HepG2 (cell line): ENCODE data around the gene CSNK1D. TPM values are rescaled to one million over a fixed set of nuclear protein-coding genes. Genes with fewer than 3 reads are reported as not detected.

Experiments used
- ATAC-seq: fragments of 200-7000 bp; cut with Tn5 transposase; 3 replicates; pipeline ENCODE4 v1.9.1; 2020; ENCODE audit warnings: mild to moderate bottlenecking, moderate library complexity
- BruUV-seq: library from RNA; stranded (reverse); fragments of 400-500 nt; replicated peaks from 2 replicates; lab custom pipeline; 2021; lab: Mats Ljungman, UMichigan
- CTCF ChIA-PET: fragments of 300-600 bp; formaldehyde crosslinking; extraction: SDS; loops from one replicate; lab custom pipeline; 2021; ENCODE audit warnings: low total read pairs, inconsistent platforms, low intra/inter-chr PET ratio; lab: Yijun Ruan, JAX
- POLR2A ChIA-PET: fragments of 350-600 bp; sonication (Branson Sonifier 250); formaldehyde crosslinking; loops from one replicate; lab custom pipeline; 2020; ENCODE audit warnings: antibody characterized with exemption, inconsistent platforms; lab: Yijun Ruan, JAX
- DNase-seq: peaks from one replicate; pipeline ENCODE4 v3.0.0-alpha.2; 2015; ENCODE audit warnings: low spot score
- FAIRE-seq: peaks from 3 replicates; lab custom pipeline; 2011; peaks lifted over from hg19 to GRCh38; lab: Jason Lieb, UNC
- H2AFZ ChIP-seq: one replicate; pipeline ENCODE4 v1.6.1; 2011; ENCODE audit warnings: low read length, inconsistent platforms
- H3K27ac ChIP-seq: fragments of 300-600 bp; 3 replicates; pipeline ENCODE4 v1.8.0; 2011; ENCODE audit warnings: mixed run types, mild to moderate bottlenecking, mixed read lengths, low read length, inconsistent platforms; ENCODE audit not compliant: insufficient read depth; ENCODE audit errors: extremely low read length
- H3K27me3 ChIP-seq, 2 experiments: fragments of 200-600 bp in 1 of 2; 2 replicates in 1 of 2; 3 replicates in 1 of 2; pipeline versions ENCODE4 v1.6.0 to v1.8.0; 2011; ENCODE audit warnings: low read length in 2 of 2, mild to moderate bottlenecking in 2 of 2, moderate library complexity in 2 of 2, inconsistent platforms in 1 of 2; ENCODE audit not compliant: insufficient read depth in 2 of 2, control insufficient read depth in 1 of 2
- H3K36me3 ChIP-seq, 2 experiments: fragments of 200-600 bp in 1 of 2; replicated peaks in 1 of 2; 2 replicates in 1 of 2; 3 replicates in 1 of 2; pipeline versions ENCODE4 v1.5.1 to v1.8.0; 2011; ENCODE audit warnings: low read length in 2 of 2, inconsistent platforms in 1 of 2; ENCODE audit not compliant: insufficient read depth in 2 of 2, control insufficient read depth in 1 of 2
- H3K4me1 ChIP-seq: 2 replicates; pipeline ENCODE4 v1.5.1; 2012; ENCODE audit warnings: low read length, inconsistent platforms; ENCODE audit not compliant: insufficient read depth
- H3K4me2 ChIP-seq: 2 replicates; pipeline ENCODE4 v1.6.0; 2011; ENCODE audit warnings: low read depth, low read length, inconsistent platforms
- H3K4me3 ChIP-seq, 3 experiments: fragments of 200-600 bp in 1 of 3; sonication (generic), shearing (Covaris generic) in 1 of 3; replicated peaks in 1 of 3; 2 replicates each; pipeline ENCODE4 v1.5.1; 2011 to 2016; ENCODE audit warnings: low read length in 3 of 3, inconsistent platforms in 2 of 3, low read depth in 2 of 3, mild to moderate bottlenecking in 2 of 3, control low read depth in 1 of 3, mixed read lengths in 1 of 3; ENCODE audit not compliant: insufficient read depth in 1 of 3
- H3K79me2 ChIP-seq: one replicate; pipeline ENCODE4 v1.6.1; 2011; ENCODE audit warnings: low read length, inconsistent platforms; ENCODE audit not compliant: insufficient read depth
- H3K9ac ChIP-seq: 2 replicates; pipeline ENCODE4 v1.6.0; 2011; ENCODE audit warnings: mild to moderate bottlenecking, low read depth, low read length, inconsistent platforms; ENCODE audit not compliant: insufficient read depth
- H3K9me3 ChIP-seq: 2 replicates; pipeline ENCODE4 v1.5.1; 2012; ENCODE audit warnings: mild to moderate bottlenecking, low read length
- H4K20me1 ChIP-seq: 2 replicates; pipeline ENCODE4 v1.6.0; 2011; ENCODE audit warnings: inconsistent platforms, mild to moderate bottlenecking, low read length, moderate library complexity; ENCODE audit not compliant: insufficient read depth
- CAMTA2 ChIP-seq: sonication (generic); formaldehyde crosslinking; IDR thresholded peaks from 2 replicates; pipeline ENCODE4 v1.4.0; 2020; ENCODE audit warnings: mild to moderate bottlenecking, missing genetic modification reagents, borderline replicate concordance
- MATR3 ChIP-seq: sonication (generic); formaldehyde crosslinking; IDR thresholded peaks from 2 replicates; pipeline ENCODE4 v1.4.0; 2020; ENCODE audit warnings: missing genetic modification reagents
- NFYB ChIP-seq: sonication (generic); formaldehyde crosslinking; IDR thresholded peaks from 2 replicates; pipeline ENCODE4 v1.4.0; 2020; ENCODE audit warnings: missing genetic modification reagents
- POLR2AphosphoS2 ChIP-seq: IDR thresholded peaks from 2 replicates; pipeline ENCODE4 v1.6.1; 2011; ENCODE audit warnings: low read depth, low read length, improper control_type of control experiment
- POLR2G ChIP-seq: fragments of 200-400 bp; formaldehyde crosslinking; IDR thresholded peaks from 2 replicates; pipeline ENCODE4 v1.6.1; 2018; ENCODE audit warnings: mild to moderate bottlenecking, low read depth, low read length, moderate library complexity
- RBM22 ChIP-seq: fragments of 200-400 bp; formaldehyde crosslinking; optimal IDR thresholded peaks from 2 replicates; pipeline ENCODE3; 2017; ENCODE audit warnings: mild to moderate bottlenecking, low read length, moderate library complexity
- SP2 ChIP-seq: sonication (generic); formaldehyde crosslinking; IDR thresholded peaks from 2 replicates; pipeline ENCODE4 v1.5.1; 2020; ENCODE audit warnings: mild to moderate bottlenecking, missing genetic modification reagents
- ZBTB38 ChIP-seq: sonication (generic); formaldehyde crosslinking; IDR thresholded peaks from 2 replicates; pipeline ENCODE4 v1.5.1; 2020; ENCODE audit warnings: mild to moderate bottlenecking, missing genetic modification reagents
- ZMAT3 ChIP-seq: sonication (generic); formaldehyde crosslinking; conservative IDR thresholded peaks from 2 replicates; pipeline ENCODE4 v1.7.0; 2021; ENCODE audit warnings: missing genetic modification reagents
- ZNF251 ChIP-seq: sonication (generic); formaldehyde crosslinking; IDR thresholded peaks from 2 replicates; pipeline ENCODE4 v1.9.0; 2021; ENCODE audit warnings: mild to moderate bottlenecking, missing genetic modification reagents
- ZNF383 ChIP-seq: sonication (generic); formaldehyde crosslinking; IDR thresholded peaks from 2 replicates; pipeline ENCODE4 v1.4.0; 2020; ENCODE audit warnings: missing genetic modification reagents, mild to moderate bottlenecking, borderline replicate concordance
- ZNF616 ChIP-seq: sonication (generic); formaldehyde crosslinking; IDR thresholded peaks from 2 replicates; pipeline ENCODE4 v1.5.0; 2020; ENCODE audit warnings: low read depth, mild to moderate bottlenecking, missing genetic modification reagents
- WGBS: methylation state at CpG from one replicate; pipeline ENCODE4 v1.1.6; 2017; ENCODE audit warnings: low lambda C conversion rate; 5-methylcytosine and 5-hydroxymethylcytosine counted together
- in situ Hi-C: cut with HindIII; loops from 2 replicates; pipeline ENCODE4 v1.10.0; 2017; ENCODE audit warnings: low pct_unique_long_range_greater_than_20kb; ENCODE audit not compliant: extremely low pct_ligation_motif_present
- intact Hi-C: fragments of 100-400 bp; cut with micrococcal nuclease; formaldehyde crosslinking; loops from one replicate; pipeline ENCODE4 v1.10.0; 2022; ENCODE audit not compliant: unreplicated experiment
- polyA plus RNA-seq, 8 experiments: library from polyadenylated mRNA; depleted of rRNA in 3 of 8; stranded (reverse) in 7 of 8; unstranded in 1 of 8; fragments of >200 nt; fragmentation: Illumina TruSeq in 4 of 8; extraction: Trizol in 4 of 8; gene quantifications; 2 replicates each; pipeline versions ENCODE4 v1.2.1 to v1.2.3, GENCODE V29; 2011 to 2016; ENCODE audit warnings: low read depth in 4 of 8, missing spikeins in 1 of 8, mixed read lengths in 1 of 8; ENCODE audit not compliant: insufficient read depth in 1 of 8
- total RNA-seq, 5 experiments: library from RNA; depleted of rRNA; stranded (reverse); fragments of >200 nt; fragmentation: Illumina TruSeq; extraction: Trizol; gene quantifications; 2 replicates each; pipeline ENCODE4 v1.2.3, GENCODE V29; 2016; ENCODE audit warnings: low read depth in 1 of 5
- TF ChIP-seq, protein P1 (sequence below): IDR thresholded peaks from 2 replicates; pipeline ENCODE4 v1.6.1; 2016; ENCODE audit warnings: control low read depth
- TF ChIP-seq, protein P2 (sequence below): sonication (generic); formaldehyde crosslinking; IDR thresholded peaks from 2 replicates; pipeline ENCODE4 v1.4.0; 2020; ENCODE audit warnings: mild to moderate bottlenecking, missing genetic modification reagents, borderline replicate concordance
- TF ChIP-seq, protein P3 (sequence below): sonication (generic); formaldehyde crosslinking; IDR thresholded peaks from 2 replicates; pipeline ENCODE4 v1.5.0; 2020; ENCODE audit warnings: mild to moderate bottlenecking, missing genetic modification reagents, moderate library complexity

The CSNK1D gene
- total and polyA plus RNA-seq, 2 of the 13 experiments (the other 11 are each of a cell fraction or from before 2014, with no cell fraction given): 31.5 to 128 TPM

DNA sequence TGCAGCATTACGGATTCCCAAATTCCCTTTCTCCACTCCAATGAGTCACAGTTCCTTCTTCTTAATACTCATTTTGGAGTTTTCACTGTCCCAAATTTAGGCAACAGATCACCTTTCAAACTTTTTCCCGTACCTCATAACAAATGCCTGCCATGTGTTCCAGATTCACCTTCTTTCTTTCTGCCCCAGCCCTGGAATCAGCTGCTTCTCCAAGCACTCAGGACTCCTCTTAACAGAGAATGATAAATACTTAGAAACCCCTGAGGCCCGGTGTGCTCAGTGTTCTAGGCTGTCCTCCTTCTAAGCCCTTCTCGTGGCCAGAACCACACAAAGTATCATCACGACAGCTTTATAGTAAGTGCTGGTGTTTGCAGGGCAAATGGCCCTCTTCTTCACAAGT is 14.9 kb downstream of the CSNK1D start:
- H3K27me3 ChIP-seq: no peaks in the 10 kb centered on the region
- in situ Hi-C loops (no loop called here), intact Hi-C loops (loop anchor here (5.0 kb wide), 1 partner anchor 39 kb away; no protein-coding TSS in a partner anchor)
- H3K4me1 ChIP-seq: no peaks in the 10 kb centered on the region
- POLR2A ChIA-PET: interaction anchor here (2.3 kb wide), 1 partner anchor 17 kb away, joined by 7 read pairs; no protein-coding TSS in a partner anchor
- H3K9me3 ChIP-seq: no peaks in the 10 kb centered on the region
- FAIRE-seq (no peak), ATAC-seq (no peak), DNase-seq (no peak)
- H3K27ac ChIP-seq: no peak overlapping the region
- 98% methylated on average over 5 of the region's 5 CpGs for WGBS
- no peak overlapping the region for H3K4me2 ChIP-seq
- no peak overlapping the region for H3K4me3 ChIP-seq
- H3K36me3 ChIP-seq: peaks cover 43 to 82% of the 10 kb centered on the region in 2 experiments
- no peak overlapping the region for H2AFZ ChIP-seq
- no TSS peak for BruUV-seq
- peaks cover 44% of the 10 kb centered on the region for H3K79me2 ChIP-seq
- H4K20me1 ChIP-seq: peaks cover 28% of the 10 kb centered on the region
- peak; percentile 71 for TF ChIP-seq RBM22
- no peak for TF ChIP-seq ZNF616 (CRISPR knock-in tag)
- TF ChIP-seq POLR2G: 0 out of 2 replicates have a peak, but pooled peaks have one; percentile 23
- CTCF ChIA-PET: no interaction called here
- no peak overlapping the region for H3K9ac ChIP-seq

DNA sequence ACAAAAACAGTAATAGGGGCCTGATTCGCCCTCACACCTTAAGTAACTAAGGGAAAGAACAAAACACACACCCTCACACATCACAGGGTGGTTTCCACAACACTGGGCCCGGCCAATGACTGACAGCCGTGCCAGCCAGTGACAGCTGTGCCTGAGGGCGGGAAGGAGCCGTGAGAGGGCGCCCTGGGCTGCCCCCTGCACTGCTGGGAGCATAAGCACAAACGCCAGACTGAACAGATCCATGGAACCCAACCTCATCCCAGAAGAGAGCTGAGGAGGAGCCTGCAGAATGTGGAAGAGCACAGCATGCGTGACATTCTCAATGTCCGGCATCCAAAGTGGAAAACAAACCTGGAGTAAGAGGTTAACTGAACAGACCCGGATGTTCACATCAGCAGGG is 16.0 kb downstream of the CSNK1D start:
- in situ Hi-C loops: no loop called here
- 91% methylated on average over 10 of the region's 10 CpGs for WGBS
- H3K79me2 ChIP-seq: peaks cover 37% of the 10 kb centered on the region
- H3K27me3 ChIP-seq: no peaks in the 10 kb centered on the region
- CTCF ChIA-PET: no interaction called here
- no peaks in the 10 kb centered on the region for H3K4me1 ChIP-seq
- H2AFZ ChIP-seq: no peak overlapping the region
- H3K27ac ChIP-seq: no peak overlapping the region
- FAIRE-seq (no peak), DNase-seq (no peak), ATAC-seq (peak; percentile 84)
- intact Hi-C loops: loop anchor here (5.0 kb wide), 1 partner anchor 40 kb away; no protein-coding TSS in a partner anchor
- no peak overlapping the region for H3K9ac ChIP-seq
- POLR2A ChIA-PET: interaction anchor here (2.3 kb wide), 1 partner anchor 16 kb away, joined by 7 read pairs; no protein-coding TSS in a partner anchor
- H3K4me2 ChIP-seq: no peak overlapping the region
- H3K9me3 ChIP-seq: no peaks in the 10 kb centered on the region
- peaks cover 48 to 82% of the 10 kb centered on the region in 2 experiments for H3K36me3 ChIP-seq
- BruUV-seq: no TSS peak
- no peak overlapping the region for H3K4me3 ChIP-seq
- H4K20me1 ChIP-seq: peaks cover 24% of the 10 kb centered on the region
- TF ChIP-seq, protein P1, sequence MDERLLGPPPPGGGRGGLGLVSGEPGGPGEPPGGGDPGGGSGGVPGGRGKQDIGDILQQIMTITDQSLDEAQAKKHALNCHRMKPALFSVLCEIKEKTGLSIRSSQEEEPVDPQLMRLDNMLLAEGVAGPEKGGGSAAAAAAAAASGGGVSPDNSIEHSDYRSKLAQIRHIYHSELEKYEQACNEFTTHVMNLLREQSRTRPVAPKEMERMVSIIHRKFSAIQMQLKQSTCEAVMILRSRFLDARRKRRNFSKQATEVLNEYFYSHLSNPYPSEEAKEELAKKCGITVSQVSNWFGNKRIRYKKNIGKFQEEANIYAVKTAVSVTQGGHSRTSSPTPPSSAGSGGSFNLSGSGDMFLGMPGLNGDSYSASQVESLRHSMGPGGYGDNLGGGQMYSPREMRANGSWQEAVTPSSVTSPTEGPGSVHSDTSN (CRISPR knock-in tag): peak; percentile 87
- TF ChIP-seq, protein P2, sequence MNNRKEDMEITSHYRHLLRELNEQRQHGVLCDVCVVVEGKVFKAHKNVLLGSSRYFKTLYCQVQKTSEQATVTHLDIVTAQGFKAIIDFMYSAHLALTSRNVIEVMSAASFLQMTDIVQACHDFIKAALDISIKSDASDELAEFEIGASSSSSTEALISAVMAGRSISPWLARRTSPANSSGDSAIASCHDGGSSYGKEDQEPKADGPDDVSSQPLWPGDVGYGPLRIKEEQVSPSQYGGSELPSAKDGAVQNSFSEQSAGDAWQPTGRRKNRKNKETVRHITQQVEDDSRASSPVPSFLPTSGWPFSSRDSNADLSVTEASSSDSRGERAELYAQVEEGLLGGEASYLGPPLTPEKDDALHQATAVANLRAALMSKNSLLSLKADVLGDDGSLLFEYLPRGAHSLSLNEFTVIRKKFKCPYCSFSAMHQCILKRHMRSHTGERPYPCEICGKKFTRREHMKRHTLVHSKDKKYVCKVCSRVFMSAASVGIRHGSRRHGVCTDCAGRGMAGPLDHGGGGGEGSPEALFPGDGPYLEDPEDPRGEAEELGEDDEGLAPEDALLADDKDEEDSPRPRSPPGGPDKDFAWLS (CRISPR knock-in tag): no peak
- no peak for TF ChIP-seq ZNF383 (CRISPR knock-in tag)
- TF ChIP-seq CAMTA2 (CRISPR knock-in tag): no peak
- no peak for TF ChIP-seq MATR3
- no peak for TF ChIP-seq ZMAT3 (CRISPR knock-in tag)
- peak; percentile 84 for TF ChIP-seq NFYB (CRISPR knock-in tag)
- TF ChIP-seq, protein P3, sequence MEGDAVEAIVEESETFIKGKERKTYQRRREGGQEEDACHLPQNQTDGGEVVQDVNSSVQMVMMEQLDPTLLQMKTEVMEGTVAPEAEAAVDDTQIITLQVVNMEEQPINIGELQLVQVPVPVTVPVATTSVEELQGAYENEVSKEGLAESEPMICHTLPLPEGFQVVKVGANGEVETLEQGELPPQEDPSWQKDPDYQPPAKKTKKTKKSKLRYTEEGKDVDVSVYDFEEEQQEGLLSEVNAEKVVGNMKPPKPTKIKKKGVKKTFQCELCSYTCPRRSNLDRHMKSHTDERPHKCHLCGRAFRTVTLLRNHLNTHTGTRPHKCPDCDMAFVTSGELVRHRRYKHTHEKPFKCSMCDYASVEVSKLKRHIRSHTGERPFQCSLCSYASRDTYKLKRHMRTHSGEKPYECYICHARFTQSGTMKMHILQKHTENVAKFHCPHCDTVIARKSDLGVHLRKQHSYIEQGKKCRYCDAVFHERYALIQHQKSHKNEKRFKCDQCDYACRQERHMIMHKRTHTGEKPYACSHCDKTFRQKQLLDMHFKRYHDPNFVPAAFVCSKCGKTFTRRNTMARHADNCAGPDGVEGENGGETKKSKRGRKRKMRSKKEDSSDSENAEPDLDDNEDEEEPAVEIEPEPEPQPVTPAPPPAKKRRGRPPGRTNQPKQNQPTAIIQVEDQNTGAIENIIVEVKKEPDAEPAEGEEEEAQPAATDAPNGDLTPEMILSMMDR (CRISPR knock-in tag): peak; percentile 53
- TF ChIP-seq POLR2AphosphoS2: peak; percentile 77
- peak; percentile 83 for TF ChIP-seq SP2 (CRISPR knock-in tag)
- no peak for TF ChIP-seq ZNF251 (CRISPR knock-in tag)
- TF ChIP-seq ZBTB38 (CRISPR knock-in tag): 0 out of 2 replicates have a peak, but pooled peaks have one; percentile 30
